Fibroblast of lung (primary cell): Measurements from ENCODE around the gene RNF224.

Experiments used
- EZH2 ChIP-seq: IDR thresholded peaks from 2 replicates; pipeline ENCODE4 v1.5.1; 2012; ENCODE audit warnings: low read length, control low read depth, mild to moderate bottlenecking; ENCODE audit errors: missing control alignments
- TF ChIP-seq, protein P1 (sequence below), 2 donors: IDR thresholded peaks in 1 of 2; conservative IDR thresholded peaks in 1 of 2; 1 replicate in 1 of 2; 2 replicates in 1 of 2; pipeline ENCODE4 v1.5.1; 2011 to 2012; ENCODE audit warnings: low read length in 2 of 2, control low read depth in 1 of 2, inconsistent platforms in 1 of 2, low read depth in 1 of 2, mild to moderate bottlenecking in 1 of 2

DNA sequence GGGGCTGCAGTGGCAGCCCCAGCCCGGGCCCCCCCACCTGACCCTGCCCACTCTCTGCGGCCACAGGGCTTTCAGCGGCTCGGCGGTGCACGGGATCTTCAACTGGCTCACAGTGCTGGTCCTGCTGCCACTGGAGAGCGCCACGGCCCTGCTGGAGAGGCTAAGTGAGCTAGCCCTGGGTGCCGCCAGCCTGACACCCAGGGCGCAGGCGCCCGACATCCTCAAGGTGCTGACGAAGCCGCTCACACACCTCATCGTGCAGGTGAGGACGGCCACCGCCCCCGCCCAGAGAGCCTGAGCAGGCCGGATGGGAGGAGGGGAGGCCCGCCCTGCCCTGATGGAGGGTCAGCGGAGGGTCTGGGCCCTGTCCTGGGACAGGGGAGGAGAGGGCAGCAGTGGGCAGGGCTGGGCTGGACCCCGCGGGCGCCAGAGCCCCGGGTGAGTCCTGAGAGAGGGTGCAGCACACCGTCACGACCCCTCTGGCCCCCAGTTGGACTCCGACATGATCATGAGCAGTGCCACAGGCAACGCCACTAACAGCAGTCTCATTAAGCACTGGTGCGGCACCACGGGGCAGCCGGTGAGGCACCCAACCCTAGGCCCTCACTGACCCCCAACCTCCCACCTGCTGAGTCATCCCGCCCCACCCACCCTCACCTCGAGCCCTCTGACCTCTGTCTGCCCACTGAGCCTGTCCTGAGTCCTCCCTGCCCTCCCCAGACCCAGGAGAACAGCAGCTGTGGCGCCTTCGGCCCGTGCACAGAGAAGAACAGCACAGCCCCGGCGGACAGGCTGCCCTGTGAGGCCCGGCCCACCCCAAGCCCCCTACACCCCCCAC, 6.1 kb downstream of the RNF224 start:
- TF ChIP-seq, protein P1, sequence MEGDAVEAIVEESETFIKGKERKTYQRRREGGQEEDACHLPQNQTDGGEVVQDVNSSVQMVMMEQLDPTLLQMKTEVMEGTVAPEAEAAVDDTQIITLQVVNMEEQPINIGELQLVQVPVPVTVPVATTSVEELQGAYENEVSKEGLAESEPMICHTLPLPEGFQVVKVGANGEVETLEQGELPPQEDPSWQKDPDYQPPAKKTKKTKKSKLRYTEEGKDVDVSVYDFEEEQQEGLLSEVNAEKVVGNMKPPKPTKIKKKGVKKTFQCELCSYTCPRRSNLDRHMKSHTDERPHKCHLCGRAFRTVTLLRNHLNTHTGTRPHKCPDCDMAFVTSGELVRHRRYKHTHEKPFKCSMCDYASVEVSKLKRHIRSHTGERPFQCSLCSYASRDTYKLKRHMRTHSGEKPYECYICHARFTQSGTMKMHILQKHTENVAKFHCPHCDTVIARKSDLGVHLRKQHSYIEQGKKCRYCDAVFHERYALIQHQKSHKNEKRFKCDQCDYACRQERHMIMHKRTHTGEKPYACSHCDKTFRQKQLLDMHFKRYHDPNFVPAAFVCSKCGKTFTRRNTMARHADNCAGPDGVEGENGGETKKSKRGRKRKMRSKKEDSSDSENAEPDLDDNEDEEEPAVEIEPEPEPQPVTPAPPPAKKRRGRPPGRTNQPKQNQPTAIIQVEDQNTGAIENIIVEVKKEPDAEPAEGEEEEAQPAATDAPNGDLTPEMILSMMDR (conservative IDR thresholded peaks at IDR 0.05 in 1 of 2, IDR thresholded peaks at IDR 0.05 in 1 of 2; ENCODE audit: low read depth in 1 of 2, low read length in 2 of 2): no peak
- no peak for TF ChIP-seq EZH2
